Measurements from ENCODE around the gene CCDC57.
A peak's percentile ranks its signal among the peaks of the same experiment; 100 is the strongest.

The CCDC57 gene

DNA sequence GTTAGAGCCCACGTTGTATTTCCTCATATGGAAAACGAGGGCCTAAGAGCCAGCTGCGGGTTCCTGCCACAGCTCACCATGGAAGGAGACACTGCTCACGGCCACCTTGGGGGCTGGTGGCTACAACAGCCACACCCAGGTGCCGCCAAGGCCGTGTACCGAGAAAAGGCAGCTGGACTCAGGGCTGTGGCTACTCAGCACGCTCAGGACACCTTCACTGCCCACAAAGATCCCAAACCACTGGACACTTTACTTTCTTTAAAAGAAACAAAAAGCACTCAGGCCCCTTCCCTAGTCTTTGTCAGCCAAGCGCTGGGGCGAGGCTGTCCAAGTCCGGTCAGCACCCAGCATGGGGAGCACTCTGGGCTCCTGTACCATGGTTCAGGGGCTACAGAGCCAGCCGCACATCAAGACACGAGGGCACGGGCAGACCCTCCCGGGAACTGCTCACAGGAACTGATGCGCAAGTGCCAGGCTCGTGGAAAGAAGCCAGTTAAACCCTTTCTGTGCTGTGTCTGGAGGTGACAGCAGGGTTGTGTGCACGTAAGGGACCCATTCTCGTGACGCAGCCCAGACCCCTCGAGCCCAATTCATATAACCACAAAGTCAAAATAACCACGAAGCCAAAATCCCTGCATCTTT, 34.7 kb upstream of the CCDC57 start:
- no peak for DNase-seq (ENCODE audit: low read depth in 3 of 3)

DNA sequence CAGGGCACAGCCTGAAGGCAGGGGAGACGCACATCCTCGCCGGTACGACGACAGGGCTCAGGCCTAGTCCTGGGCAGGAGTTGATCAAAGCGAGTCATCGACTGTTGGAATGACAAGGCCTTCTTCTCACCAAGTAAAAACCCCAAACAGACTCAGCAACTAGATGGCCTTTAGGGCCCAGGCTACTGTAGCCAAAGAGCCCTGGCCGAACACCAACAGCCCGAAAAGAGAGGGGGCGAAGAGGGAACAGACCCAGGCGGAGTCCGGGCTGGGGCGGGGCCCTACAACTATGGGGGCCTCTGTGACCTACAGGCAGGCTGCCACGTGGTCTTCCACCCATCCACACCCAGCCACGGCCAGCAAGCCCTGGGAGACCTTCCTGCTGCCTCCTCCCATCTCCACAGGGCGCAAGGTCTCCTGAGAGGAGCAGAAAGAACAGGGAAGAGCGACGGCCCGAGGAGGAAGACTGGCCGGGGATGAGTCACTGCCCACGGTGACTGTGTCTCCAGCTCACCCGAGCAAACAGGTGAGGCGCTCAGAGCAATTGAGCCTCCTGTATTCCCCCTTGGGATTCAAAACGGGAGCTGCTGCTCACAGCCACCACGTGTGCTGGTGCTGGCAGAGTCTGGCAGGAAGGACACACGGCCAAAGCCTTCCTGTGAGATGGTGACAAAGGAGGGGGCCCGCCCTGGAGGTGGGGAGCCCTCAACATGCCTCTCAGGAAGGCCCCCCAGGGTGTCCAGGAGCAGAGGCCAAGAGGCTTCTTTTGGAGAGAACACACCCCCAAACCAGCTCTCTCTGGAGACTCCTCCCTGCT, 33.9 kb upstream of the CCDC57 start:
- no peak for DNase-seq (ENCODE audit: low read depth in 3 of 3)

DNA sequence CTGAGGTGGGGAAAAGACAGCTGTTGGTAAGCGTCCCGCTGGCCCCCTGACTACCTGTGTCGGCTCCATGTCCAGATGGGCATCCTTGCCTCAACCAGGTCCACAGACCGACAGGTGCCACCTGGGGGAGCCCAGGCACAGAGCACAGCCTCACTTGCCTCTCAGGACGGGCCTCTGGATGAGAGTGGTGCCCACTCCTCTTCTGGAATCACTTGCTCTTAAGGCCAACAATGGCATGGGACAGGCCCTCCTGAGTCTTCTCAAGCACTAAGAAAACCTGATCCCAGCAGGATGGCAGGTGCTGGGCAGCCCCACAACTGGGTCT, 33.4 kb upstream of the CCDC57 start:
- no peak for DNase-seq (ENCODE audit: low read depth in 3 of 3)

DNA sequence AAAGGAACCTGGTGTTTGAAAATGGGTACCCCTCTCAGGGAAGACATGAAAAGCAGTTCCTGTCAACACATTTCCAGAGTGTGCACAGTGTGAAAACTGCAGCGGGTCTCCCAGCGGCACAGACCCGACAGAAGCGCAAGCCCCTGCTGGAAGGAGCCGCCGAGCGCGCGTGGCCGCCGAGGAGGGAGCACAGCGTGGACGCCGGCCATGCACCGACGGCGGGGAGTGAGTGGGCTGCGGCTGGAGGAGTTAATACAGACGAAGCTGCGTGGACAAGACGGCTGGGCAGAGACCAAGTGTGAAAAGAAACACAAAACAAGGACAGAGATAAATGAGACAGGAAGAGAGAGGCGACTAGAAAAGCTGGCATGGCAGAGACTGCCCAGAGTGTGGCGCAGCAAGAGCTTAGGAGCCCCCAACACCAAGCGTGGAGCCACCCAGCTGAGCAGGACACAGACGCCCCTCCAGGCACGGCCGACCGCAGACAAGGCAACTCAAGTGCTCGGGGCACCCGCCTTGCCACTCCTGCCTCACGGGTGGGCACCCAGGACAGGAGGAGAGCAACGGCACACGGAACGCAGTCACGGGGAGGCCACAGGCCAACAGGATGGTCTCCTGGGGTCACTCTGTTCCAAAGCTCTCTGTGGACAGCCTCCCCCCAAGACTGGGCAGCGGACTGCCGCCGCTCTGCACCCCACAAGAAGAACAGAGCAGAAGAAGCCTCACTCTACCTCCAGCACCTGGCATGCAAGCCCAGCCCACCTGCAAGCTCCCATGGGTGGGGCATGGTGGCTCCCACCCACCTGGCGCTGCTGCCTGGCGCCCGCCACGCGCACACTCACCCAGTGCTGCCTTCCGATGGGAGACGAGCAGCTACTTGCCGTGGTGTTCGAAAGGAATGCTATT, 32.7 kb upstream of the CCDC57 start:
- DNase-seq (ENCODE audit: low read depth in 3 of 3) = no peak

DNA sequence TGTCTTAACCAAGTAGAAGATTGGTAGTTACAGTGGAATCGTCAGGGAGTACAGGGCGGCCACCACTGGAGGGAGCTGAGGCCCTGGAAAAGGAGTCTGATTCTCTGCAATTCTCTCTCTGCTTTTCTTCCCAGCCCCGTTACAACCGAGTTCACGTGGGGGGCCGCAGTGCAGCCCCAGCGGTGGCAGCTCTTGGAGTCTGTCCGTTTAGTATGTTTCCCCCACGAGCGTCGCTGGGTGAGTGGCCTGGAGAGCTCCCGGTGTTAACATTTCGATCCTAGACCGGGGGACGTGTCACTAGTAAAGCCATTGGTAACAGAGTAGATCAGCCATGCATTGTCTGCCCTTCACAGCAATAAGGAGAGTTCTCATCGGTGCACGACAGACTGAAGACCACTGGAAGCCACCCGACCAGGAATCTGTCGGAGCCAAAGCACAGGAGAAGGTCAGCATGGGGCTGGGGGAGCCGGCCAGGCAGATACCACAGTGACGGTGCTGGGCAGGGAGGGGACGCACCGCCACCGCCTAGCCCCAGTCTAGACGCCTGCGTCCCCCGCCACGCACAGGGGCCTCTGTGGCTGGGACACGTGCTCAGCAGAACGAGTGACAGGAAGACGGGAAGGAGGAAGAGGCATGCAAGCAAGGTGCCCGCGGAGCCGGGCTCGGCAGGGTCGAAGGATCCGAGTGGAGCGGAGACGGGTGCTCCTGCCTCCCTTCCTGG, 31.9 kb upstream of the CCDC57 start:
- DNase-seq (ENCODE audit: low read depth in 3 of 3) = no peak

DNA sequence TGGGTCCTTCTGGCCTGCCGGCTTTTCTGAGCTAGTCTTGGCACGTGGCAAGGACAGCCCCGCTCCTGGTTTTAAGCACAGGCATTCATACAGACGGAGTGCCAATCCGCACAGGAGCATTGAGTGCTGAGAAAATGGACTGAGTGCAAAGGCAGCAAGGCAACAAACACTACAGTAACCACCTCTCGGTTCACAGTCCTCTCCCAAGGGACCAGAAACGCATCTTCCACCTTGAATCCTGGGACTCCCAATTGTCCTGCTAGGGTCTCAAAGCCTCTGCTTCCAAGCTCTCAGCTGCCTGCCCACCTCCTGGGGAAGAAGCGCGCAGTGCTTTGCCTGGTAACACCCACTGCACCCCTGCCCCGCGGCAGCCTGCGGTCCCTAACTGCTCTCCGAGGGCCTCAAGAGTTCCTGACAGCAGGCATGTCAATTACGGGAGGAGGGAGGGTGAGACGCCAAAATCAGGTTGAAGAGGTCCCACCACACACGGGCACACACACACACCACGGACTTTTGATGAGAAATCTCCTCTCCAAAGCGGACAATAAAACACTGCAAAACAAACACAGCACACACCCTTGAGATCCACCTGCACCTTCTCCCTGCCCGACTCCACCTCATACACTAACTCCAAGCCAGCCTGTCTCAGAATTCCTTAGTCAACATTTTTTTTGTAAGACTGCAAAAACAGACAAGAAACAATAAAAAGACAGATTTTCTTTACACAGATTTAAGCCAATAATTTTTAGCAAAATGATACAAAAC, 31.2 kb upstream of the CCDC57 start:
- no peak for DNase-seq (ENCODE audit: low read depth in 3 of 3)

DNA sequence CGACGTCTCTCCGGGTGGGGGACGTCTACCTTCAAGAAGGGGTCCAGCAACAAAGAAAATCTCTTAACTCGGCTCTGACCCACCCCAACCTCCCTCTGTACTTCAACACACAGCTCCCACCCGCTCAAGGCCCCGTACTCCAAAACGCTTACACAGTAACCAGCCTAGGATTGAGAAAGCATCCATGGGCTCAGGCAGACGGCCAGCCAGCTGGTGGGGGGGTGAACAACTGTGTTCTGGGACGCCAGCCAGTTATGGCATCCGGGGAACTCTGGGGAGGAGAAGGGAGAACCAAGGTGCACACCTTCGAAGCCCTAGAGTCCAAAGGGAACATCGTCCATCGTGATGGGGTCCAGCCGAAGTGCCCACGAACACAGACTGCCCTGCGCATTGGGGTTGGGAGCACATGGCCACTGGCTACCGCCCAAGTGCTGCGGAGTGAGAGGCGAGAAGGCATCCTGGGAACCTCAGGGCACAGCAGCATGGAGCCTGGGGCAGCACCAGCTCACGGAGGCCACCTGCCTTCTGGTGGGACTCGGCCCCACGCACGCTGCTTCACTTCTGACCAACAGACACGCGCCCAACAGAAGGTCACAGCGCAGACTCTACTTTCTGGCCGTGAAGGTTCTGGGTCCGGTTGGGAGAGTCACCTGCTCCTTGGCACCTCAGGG, 30.5 kb upstream of the CCDC57 start:
- no peak for DNase-seq (ENCODE audit: low read depth in 3 of 3)

DNA sequence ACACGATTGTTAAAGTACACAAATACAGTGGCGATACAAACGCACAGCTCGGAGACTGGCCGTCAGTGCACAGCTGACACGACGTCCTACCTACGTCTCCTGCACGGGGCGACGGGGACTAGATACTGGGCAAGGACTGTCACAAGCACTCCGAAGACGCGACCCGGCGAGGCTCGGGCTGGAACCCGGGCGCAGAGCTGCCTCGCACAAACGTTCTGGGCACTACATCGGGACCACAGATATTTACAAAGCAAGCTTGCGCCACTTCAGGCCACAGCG, 30.0 kb upstream of the CCDC57 start:
- no peak for DNase-seq (ENCODE audit: low read depth in 3 of 3)

DNA sequence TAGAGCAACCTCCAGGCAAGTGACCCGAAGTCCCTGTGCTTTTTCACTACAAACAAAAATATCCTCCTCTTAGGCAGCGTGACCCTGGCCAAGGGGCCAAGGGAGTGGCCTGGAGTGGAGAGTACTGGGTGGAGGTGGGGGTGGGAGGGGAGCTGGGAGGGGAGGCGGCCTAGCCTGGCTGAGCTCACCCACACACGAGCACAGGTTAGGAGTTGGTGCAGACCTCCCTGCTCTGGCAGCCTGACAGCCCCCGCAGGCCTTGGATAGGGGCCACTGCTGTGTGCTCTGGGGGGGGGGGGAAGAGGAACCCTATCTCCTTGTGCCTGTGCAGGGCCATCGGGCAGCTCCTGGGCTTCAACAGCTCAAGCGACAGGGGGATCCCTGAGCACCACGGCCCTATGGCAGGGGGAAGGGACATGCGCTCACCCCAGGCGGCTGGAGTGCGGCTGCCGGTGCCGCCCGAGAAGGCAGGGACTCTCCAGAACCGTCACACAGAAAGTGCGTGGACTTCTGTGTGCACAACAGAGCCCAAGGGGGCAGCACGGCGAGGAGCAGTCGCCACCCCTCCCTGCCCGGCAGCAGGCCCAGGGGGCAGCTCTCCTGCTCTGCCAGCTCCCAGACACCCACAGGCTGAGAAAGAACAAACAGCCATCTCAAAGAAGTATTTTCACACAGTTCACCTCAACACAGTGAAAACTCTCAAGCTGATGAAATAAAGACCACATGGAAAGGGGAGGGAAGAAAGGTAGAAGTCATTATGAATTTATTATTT, 29.5 kb upstream of the CCDC57 start:
- DNase-seq (ENCODE audit: low read depth in 3 of 3) = no peak

DNA sequence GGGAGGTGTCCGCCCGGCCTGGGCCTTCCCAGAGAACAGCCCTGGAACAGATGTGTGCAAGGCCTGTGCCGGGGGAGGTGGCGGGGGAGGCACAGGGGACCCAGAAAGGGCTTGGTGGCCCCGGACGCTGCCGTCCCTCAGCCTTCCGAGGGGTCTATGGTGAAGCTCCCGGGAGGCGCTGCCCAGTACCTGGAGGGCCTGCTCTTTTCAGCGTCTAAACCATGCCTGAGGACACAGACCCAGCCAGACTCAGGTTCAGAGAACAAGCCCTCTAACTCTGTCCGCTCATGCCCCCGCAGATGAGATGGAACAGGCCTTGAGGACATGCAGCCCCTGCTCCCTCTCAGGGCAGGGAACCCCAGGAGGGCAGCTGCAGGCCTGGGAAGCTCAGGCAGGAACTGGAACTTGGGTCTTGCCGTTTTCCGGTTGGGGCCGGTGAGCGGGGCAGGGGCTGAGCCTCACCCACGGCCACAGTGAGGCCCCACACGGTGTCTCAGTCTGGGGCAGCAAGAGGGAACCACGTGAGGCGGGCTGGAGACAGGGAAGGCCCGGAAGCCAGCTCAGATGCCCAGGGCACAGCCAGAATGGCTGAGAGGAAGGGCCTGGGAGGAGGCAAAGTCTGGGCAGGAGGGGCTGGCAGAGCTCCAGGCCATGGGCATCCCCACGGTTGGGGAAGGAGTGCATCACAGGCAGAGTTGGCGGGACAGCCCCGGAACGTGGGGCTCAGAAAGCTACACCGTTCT, 28.7 kb upstream of the CCDC57 start:
- DNase-seq (ENCODE audit: low read depth in 3 of 3) = no peak

DNA sequence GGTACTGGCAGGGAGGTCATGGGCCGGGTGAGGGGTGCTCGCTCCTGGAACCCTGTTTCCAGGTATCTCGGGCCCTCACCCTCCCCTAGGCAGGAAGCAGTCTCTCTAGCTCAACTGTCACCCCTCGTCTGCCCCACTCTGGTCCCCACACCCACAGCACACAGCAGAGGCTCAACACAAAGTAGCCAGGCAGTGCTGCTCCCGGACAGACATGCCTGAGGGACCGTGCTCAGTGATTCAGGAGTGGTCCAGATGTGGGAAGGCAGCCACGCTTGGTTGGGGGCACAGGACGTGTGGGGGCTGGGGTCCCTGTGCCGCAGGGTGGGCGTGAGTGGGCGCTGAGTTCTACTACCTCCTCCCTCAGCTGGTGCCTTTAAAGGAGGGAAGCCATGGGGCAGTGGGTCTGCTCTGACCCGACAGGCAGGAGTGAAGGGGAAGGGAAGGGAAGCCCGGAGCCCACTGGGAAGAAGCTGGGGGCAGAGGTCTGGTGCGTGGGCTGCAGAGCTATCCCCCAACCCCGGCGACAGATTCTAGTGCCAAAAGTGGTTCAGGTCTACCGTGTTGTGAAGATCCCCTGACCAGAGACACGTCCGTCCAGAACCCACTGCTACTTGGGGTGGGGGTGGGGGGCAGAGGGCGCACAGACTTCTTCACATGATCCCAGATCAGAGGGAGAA, 28.0 kb upstream of the CCDC57 start:
- DNase-seq (ENCODE audit: low read depth in 3 of 3) = no peak

DNA sequence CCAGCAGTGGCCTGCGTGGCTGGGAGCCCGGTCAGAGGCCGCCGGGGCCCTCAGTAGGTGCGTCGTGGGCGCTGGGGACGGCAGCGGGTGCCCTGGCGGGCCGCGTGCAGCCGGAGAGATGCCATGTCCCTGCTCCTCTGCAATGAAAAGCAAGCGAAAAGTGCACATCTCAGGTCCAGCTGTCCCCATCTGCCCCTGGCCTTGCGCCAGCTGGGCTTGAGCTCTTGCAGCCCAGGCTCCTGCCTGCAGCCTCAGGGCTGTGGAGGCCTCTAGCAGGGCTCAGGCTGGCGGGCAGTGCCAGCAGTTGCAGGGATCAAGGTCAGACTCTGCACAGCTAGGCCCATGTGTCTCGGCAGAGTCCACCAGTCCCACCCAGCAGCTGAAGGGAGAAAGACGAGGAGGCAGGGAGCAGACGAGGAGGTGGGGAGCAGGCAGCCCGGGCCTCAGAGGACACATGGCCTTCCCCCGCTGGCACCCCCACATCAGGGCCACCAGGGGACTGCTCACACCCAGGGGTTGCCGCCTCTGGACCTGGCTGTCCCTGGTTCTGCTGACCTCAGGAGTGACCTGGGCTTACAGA, 27.4 kb upstream of the CCDC57 start:
- DNase-seq (ENCODE audit: low read depth in 3 of 3) = no peak

DNA sequence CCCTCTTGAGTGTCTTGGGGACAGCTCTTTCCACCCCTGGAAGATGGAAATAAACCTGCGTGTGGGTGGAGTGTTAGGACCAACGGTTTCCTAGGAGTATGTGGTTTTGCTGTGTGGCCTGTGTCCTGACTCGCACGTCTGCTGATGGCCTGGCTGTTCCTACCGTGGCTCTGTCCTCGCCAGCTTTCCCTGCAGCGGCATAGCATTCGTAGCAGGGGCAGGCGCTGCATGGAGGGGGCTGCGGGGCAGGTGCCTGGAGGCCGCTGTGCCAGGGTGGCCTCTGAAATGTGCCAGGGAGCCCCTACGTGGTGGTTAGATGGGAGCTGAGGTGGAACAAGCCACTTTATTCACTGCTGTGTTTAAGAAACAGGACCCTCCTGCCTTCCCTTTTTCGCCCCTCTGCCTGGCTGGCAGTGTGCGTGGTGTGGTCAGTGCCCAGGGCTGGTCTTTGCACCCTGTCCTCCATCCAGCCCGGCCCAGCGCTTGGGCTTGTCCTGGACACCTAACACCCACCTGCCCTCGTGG, 26.8 kb upstream of the CCDC57 start:
- DNase-seq (ENCODE audit: low read depth in 3 of 3) = no peak

DNA sequence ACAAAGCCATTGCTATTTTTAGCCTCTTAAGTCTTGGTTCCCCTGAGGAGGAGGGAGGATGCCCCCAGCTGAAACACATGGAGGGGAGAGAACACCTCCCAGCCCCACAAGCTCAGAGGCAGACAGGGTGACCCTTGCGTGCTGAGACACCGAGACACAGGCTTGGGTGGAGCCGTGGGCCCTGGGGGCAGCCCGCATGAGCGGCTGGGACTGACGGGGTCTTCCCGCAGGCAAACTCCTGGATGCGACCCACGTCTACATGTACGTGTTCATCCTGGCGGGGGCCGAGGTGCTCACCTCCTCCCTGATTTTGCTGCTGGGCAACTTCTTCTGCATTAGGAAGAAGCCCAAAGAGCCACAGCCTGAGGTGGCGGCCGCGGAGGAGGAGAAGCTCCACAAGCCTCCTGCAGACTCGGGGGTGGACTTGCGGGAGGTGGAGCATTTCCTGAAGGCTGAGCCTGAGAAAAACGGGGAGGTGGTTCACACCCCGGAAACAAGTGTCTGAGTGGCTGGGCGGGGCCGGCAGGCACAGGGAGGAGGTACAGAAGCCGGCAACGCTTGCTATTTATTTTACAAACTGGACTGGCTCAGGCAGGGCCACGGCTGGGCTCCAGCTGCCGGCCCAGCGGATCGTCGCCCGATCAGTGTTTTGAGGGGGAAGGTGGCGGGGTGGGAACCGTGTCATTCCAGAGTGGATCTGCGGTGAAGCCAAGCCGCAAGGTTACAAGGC, 26.0 kb upstream of the CCDC57 start:
- peak; percentile 53 to 68 (median 56) for DNase-seq (ENCODE audit: low read depth in 3 of 3)

DNA sequence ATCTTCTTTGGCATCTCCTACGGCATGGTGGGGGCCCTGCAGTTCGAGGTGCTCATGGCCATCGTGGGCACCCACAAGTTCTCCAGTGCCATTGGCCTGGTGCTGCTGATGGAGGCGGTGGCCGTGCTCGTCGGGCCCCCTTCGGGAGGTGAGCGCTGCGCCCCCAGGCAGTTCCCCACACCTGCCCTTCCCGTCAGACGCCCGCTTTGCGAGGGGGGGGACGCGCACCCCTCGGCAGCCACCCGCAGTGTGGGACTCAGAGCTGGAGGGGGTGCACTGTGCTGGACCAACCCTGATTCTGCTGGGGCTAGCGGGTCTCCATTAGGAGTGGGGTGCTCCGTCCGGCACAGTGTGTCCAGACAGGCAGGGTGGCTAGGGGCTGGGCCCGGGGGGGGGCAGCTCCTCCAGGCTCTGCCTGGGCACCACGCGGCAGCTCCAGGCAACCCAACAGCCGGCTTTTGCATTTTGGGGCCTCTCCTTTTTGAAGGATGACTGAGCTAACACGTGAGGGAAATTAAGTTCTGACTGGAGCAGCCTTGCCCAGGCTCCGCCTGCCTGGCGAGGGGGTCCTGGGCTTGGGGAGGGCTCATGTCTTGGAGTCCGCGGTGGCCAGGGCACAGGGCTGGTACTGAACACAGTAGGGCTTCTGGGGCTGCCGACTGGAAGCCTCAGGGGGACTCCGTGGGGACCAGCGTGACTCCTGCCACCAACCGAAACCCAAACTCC, 25.3 kb upstream of the CCDC57 start:
- no peak for DNase-seq (ENCODE audit: low read depth in 3 of 3)

DNA sequence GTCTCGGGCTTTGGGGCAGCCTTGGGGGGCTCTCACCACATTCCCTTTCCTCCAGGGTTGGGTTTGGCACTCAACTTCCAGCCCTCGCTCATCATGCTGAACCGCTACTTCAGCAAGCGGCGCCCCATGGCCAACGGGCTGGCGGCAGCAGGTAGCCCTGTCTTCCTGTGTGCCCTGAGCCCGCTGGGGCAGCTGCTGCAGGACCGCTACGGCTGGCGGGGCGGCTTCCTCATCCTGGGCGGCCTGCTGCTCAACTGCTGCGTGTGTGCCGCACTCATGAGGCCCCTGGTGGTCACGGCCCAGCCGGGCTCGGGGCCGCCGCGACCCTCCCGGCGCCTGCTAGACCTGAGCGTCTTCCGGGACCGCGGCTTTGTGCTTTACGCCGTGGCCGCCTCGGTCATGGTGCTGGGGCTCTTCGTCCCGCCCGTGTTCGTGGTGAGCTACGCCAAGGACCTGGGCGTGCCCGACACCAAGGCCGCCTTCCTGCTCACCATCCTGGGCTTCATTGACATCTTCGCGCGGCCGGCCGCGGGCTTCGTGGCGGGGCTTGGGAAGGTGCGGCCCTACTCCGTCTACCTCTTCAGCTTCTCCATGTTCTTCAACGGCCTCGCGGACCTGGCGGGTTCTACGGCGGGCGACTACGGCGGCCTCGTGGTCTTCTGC, 24.6 kb upstream of the CCDC57 start:
- no peak for DNase-seq (ENCODE audit: low read depth in 3 of 3)

All from stimulated activated CD4-positive, alpha-beta T cell treated with anti-CD3 and anti-CD28 coated beads, TNF-alpha, amount 100 ng/mL, for 48 hours (primary cell).